ENCODE measurements around the gene ZNF385B. TPM values are rescaled to one million over a fixed set of nuclear protein-coding genes. Genes with fewer than 3 reads are reported as not detected.

Gene ZNF385B
- total RNA-seq, 1 experiment from 2014 or later = 3.2 TPM

DNA sequence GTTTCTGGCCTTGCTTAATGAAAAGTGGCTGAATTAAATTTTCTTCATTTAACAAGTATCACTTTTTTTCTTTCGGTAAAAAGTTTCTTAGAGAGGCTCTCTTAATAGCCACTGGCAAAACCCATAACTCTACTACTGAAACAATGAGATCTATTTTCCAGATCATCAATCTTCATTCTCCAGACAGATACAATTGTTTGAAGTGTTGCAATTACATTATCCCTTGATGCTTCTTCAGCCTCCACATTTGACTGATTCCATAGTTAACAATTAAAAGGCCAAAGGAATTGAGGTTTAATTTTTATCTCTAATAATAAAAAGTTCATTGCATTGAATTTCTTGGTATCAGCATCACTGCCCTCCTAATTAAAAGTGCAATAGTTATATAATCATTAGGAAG lies 176.3 kb downstream of the ZNF385B start:
- DNase-seq (ENCODE audit: low read depth) = no peak

- no peak for DNase-seq (ENCODE audit: low read depth)
Observed at GRCh38 chr2:179682756-179683155, 178.7 kb downstream of the ZNF385B start.

- DNase-seq (ENCODE audit: low read depth) = no peak
Observed at GRCh38 chr2:179677746-179678505, 183.5 kb downstream of the ZNF385B start.

GRCh38 chr2:179677077-179677688 lies 184.2 kb downstream of the ZNF385B start:
- no peak for DNase-seq (ENCODE audit: low read depth)

DNA sequence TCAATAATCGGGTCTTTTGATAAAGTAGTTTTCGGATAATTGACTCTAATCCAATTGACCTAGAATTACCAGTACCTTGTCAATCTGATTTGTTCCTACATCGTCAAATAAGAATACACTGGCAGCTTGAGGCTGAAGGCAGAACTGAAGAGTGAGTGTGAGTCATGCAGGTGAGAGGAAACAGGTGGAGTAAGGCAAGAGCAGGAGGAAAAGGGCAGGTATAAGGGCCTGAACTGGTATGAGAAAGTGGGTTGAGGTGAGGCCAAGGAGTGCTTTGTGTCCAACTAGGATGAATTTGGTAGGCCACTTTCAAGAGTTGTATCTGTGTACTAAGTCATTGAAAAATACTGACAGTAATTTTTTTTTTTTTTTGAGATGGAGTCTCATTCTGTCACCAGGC lies 186.0 kb downstream of the ZNF385B start:
- no peak for DNase-seq (ENCODE audit: low read depth)

DNA sequence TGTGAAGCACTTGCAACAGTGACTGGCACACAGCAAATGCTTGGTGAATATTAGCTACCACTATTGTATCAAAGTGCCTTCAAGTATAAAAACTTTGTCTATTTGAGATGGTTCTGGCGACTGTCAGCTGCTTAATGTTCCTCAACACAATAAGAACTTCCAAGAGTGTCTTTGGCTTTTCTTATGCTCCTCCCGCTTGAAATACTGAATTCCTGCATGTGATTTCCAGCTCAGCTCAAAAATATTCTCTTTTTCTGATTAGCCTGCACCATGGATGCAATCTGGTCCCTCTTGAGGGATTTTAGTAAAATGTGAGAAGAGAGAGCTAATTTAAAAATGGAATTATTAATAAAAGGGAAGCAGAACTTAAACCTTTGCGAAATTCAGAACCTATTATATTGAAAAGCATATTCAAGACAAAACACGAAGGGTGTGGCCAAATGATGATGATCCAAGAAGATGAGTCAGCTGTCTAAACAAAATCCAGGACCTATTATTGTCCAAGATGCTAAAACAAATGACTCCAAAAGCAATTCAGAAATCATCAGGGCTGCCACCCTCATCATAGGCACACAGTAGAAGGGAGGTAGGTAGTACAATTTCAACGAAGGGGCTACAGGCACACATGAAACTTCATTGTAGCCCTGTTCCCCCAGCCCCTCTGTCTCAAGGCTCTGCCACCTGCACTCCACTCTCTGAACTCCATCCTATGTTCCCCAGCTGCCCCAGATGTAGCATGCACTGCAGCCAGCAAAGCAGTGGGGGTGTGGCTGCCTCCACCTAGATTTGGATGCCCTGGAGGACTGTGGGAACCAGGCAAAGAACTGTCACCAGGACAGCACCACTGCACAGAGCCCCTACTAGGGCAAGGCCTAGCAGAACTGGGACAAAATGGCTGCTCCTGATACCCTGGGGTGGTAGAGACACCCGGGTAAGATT lies 190.1 kb downstream of the ZNF385B start:
- DNase-seq (ENCODE audit: low read depth) = no peak

DNA sequence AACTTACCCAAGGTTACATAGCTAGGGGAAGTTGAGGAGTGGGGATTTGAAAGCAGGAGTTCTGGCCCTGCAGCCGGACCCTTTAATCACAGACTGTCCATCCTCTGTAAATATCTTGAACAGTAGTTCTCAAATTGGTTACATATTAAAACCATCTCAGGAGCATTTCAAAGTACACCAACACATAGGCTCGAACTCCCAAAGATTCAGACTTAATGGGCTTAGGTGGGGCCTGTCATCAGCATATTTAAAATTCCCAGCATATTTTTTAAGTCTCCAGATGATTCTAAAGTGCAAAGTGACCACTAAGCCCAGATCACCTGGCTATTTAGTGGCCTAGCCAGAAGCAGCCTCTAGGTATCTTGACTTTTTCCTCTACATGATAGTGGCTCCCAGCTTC lies 192.2 kb downstream of the ZNF385B start:
- no peak for DNase-seq (ENCODE audit: low read depth)

DNA sequence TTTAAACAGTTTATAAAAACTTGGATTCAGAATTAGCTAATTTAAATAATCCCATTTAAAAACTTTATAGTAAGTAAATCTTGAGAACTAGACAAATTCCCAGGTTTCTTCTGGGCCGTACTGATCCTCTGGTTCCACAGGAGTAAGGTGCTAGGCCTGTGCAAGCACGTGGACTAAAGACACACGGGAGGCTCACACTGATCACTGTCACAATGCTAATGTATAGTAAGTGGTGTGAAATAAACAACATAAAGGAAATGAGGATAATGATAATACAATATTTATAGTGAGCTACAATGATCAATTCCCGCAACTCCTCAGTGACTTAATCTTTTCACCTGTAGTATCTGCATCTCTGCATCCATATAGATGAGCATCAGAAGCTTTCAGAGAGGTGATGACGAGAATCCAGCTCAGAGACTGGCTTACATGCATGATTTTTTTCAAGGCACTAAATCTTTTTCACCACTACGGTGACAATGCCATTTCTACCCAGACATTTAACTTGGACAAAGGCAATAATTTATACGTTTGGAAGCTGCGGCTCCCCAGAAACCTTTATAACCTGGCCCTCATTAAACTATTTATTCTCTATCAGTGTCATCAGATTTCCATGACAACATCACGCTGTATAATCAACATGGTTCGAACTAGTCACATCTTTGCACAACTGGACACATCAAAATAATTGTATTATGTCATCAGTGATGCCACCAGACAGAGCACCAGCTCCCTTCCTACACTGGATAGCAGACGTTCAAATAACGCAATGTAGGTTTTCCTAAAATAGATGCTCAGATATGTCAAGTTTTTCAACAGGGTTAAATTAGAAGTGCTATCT lies 196.2 kb downstream of the ZNF385B start:
- DNase-seq (ENCODE audit: low read depth) = no peak

- no peak for DNase-seq (ENCODE audit: low read depth)
Observed at GRCh38 chr2:179661986-179662385, 199.4 kb downstream of the ZNF385B start.

- no peak for DNase-seq (ENCODE audit: low read depth)
Observed at GRCh38 chr2:179657068-179657595, 204.3 kb downstream of the ZNF385B start.

- DNase-seq (ENCODE audit: low read depth) = peak; percentile 13
Observed at GRCh38 chr2:179655627-179656026, 205.8 kb downstream of the ZNF385B start.

DNA sequence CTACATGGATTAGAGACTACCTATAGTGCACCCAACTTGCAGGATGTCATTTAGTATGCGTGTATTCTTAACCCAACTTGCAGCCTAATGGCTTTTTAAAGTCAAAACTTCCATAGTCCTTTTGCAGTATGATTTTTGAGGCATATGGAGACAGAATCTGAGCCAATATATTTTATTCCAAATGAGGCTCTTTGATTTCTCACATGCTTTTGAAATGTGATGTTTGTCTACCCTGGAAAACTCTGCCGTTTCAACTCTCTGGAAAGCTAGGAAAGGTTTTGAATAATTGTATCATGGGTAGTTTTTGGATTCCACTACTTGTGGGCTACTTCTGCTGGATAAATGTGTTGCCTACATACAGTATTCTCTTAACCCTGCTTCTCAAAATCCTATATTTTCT lies 206.6 kb downstream of the ZNF385B start:
- no peak for DNase-seq (ENCODE audit: low read depth)

- no peak for DNase-seq (ENCODE audit: low read depth)
Observed at GRCh38 chr2:179652296-179652695, 209.1 kb downstream of the ZNF385B start.

DNA sequence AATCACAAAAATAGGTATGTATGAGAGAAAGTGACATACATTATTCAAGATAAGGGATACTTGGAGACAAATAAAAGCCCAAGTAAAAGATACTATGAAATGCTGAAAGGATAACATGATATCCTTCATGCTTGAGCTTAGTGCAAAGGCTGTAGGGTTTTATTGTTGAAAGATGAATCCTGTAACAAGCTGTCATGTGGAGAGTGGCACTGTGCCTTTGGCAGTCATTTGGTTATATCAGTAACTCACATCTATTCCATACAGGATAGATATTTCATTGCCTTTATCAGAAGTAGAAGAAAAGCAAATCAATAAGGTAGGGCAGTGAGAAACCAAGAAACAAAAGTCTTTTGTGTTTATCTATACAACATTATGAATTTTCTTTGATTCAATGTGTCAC lies 211.0 kb downstream of the ZNF385B start:
- no peak for DNase-seq (ENCODE audit: low read depth)

- no peak for DNase-seq (ENCODE audit: low read depth)
Observed at GRCh38 chr2:179646862-179647587, 214.4 kb downstream of the ZNF385B start.

- DNase-seq (ENCODE audit: low read depth) = no peak
Observed at GRCh38 chr2:179646173-179646769, 215.1 kb downstream of the ZNF385B start.

GRCh38 chr2:179645047-179645446 lies 216.4 kb downstream of the ZNF385B start:
- no peak for DNase-seq (ENCODE audit: low read depth)

DNA sequence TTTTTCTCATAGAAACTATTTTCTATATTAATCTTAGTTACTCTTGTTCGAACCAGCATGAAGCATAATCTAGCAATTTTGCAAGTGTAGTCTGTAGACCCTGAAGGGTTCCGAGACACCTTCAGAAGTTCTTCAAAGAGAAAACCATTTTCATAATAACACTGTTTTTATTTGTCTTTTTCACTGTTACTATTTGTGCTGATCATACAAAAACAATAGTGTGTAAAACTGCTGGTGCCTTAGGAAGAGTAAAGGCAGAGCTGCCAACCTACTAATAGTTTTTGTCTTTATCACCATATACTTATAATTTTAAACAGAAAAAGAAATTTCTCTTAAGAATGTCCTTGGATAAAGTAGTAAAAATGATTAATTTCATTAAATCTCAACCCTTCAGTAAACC lies 218.9 kb downstream of the ZNF385B start:
- no peak for DNase-seq (ENCODE audit: low read depth)

DNA sequence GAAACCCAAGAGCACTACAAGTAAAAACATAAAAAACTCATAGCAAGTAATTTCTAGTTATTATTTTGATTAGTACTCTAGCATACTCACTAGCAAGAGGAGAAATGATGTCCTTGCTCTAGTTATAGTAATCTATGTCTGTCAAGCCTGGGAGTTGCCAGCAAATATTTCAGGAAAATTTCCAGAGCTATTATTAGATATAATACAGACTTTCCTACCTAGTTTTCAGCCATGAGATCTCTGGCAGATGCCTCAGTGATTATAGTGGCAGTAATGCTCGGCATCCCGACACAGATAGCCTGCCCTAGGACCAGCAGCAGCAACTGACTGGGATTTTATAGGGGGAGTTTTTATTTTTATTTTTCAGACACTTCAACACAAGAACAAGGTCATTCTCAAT lies 224.4 kb downstream of the ZNF385B start:
- DNase-seq (ENCODE audit: low read depth) = no peak

All from HT1080 (cell line).